Measurements from ENCODE around the gene C4orf36.

C4orf36 gene

GRCh38 chr4:86833615-86834014 is 58.6 kb downstream of the C4orf36 start:
- Histone ChIP-seq H3K27ac (ENCODE audit: low read depth, low read length) (no peak overlapping the region), H3K4me1 (ENCODE audit: control insufficient read depth, insufficient read depth, low read length) (no peaks in the 10 kb centered on the region), H3K27me3 (ENCODE audit: control insufficient read depth, insufficient read depth, low read length) (no peaks in the 10 kb centered on the region), H3K36me3 (ENCODE audit: control insufficient read depth, insufficient read depth, low read length) (no peaks in the 10 kb centered on the region), H3K9me3 (ENCODE audit: control insufficient read depth, insufficient read depth, low read length) (no peaks in the 10 kb centered on the region), H3K9ac (ENCODE audit: low read depth, low read length) (no peak overlapping the region), H3K4me3 (ENCODE audit: low read depth, low read length) (no peak overlapping the region)

DNA sequence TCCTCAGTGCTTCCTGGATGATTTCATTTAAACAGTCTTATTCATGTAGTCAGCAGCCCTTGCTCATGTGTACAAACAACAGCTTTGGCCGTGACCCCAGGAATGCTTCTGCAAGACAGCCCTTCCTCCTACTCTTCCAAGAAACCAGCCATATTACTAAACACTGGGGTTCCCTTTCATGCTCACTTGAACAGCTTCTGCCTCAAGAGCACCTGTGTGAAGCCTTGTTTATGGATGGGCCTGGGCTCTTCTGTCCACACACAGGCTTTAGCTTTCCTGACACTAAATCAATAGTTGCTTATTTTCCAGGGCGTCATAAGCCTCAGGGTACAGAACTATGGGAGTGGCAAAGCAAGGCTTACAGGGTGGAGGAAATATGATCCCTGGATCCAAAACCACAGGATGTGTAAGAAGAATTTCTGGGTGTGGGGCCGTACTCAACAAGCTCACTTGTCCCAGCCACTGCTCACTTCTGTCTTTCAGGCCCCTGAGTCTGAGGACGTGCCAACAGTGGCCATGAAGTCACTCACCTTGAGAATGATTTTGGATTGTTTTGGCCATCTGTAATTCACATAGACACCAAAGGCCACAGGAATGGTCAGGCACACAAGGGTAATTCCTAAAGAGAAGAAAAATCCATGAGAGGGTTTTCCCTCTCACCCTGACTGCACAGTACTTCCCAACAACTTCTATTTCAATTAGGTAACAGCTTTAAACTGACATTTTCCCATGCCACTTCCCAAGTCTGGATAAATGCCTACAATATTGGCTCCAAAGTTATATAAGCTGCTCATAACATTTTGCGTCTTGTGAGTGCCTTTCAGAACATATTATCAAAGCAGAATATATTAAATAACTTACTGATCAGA is 60.7 kb downstream of the C4orf36 start:
- H3K9ac ChIP-seq (ENCODE audit: low read depth, low read length): no peak overlapping the region
- no peaks in the 10 kb centered on the region for H3K9me3 ChIP-seq (ENCODE audit: control insufficient read depth, insufficient read depth, low read length)
- H3K36me3 ChIP-seq (ENCODE audit: control insufficient read depth, insufficient read depth, low read length): no peaks in the 10 kb centered on the region
- H3K27me3 ChIP-seq (ENCODE audit: control insufficient read depth, insufficient read depth, low read length): no peaks in the 10 kb centered on the region
- no peak overlapping the region for H3K27ac ChIP-seq (ENCODE audit: low read depth, low read length)
- H3K4me3 ChIP-seq (ENCODE audit: low read depth, low read length): no peak overlapping the region
- H3K4me1 ChIP-seq (ENCODE audit: control insufficient read depth, insufficient read depth, low read length): no peaks in the 10 kb centered on the region

Data from HUES48 (cell line).